Neural cell (in vitro differentiated cells): ENCODE measurements around the gene PTPN1. TPM values are rescaled to one million over a fixed set of nuclear protein-coding genes. Genes with fewer than 3 reads are reported as not detected.
A peak's percentile ranks its signal among the peaks of the same experiment; 100 is the strongest.

Experiments
- H2AFZ ChIP-seq: fragments of 200-600, 300-800 bp; sonication (generic), shearing (Covaris generic); 2 replicates; pipeline ENCODE4 v1.6.0; 2014; ENCODE audit warnings: low read depth, mild to moderate bottlenecking, antibody characterized with exemption, low read length, moderate library complexity
- H3F3A ChIP-seq: fragments of 200-600 bp; shearing (Covaris generic); 2 replicates; pipeline ENCODE4 v1.6.1; 2016; ENCODE audit warnings: mild to moderate bottlenecking, moderate library complexity, mixed read lengths, antibody characterized with exemption, low read length; ENCODE audit not compliant: insufficient read depth, poor library complexity, severe bottlenecking
- H3K27ac ChIP-seq: fragments of 200-600, 300-800 bp; sonication (generic), shearing (Covaris generic); 2 replicates; pipeline ENCODE4 v1.5.1; 2014; ENCODE audit warnings: mild to moderate bottlenecking, low read length, moderate library complexity
- H3K27me3 ChIP-seq: fragments of 300-800, 200-600 bp; sonication (generic), shearing (Covaris generic); 2 replicates; pipeline ENCODE4 v1.6.0; 2014; ENCODE audit warnings: mild to moderate bottlenecking, low read depth, low read length, moderate library complexity; ENCODE audit not compliant: insufficient read depth
- H3K36me3 ChIP-seq: fragments of 300-800, 200-600 bp; sonication (generic), shearing (Covaris generic); 2 replicates; pipeline ENCODE4 v1.5.1; 2014; ENCODE audit warnings: mild to moderate bottlenecking, antibody characterized with exemption, low read length, moderate library complexity; ENCODE audit not compliant: insufficient read depth
- H3K4me2 ChIP-seq: fragments of 300-800, 200-600 bp; sonication (generic), shearing (Covaris generic); 2 replicates; pipeline ENCODE4 v1.6.0; 2014; ENCODE audit warnings: mild to moderate bottlenecking, low read length
- H3K4me3 ChIP-seq: fragments of 300-800, 200-600 bp; sonication (generic), shearing (Covaris generic); 2 replicates; pipeline ENCODE4 v1.5.1; 2014; ENCODE audit warnings: mild to moderate bottlenecking, low read length, moderate library complexity
- H3K79me2 ChIP-seq: fragments of 200-600 bp; shearing (Covaris generic); replicated peaks from 2 replicates; pipeline ENCODE4 v1.6.0; 2014; ENCODE audit warnings: mild to moderate bottlenecking, low read length, moderate library complexity; ENCODE audit not compliant: insufficient read depth
- H3K9ac ChIP-seq: fragments of 300-800, 200-600 bp; sonication (generic), shearing (Covaris generic); 2 replicates; pipeline ENCODE4 v1.6.1; 2016; ENCODE audit warnings: mild to moderate bottlenecking, low read length, mixed read lengths
- H3K9me2 ChIP-seq: fragments of 200-600 bp; shearing (Covaris generic); 2 replicates; pipeline ENCODE4 v1.6.1; 2016; ENCODE audit warnings: mild to moderate bottlenecking, low read length, mixed read lengths; ENCODE audit not compliant: insufficient read depth
- H3K9me3 ChIP-seq: fragments of 200-600, 300-800 bp; sonication (generic), shearing (Covaris generic); 2 replicates; pipeline ENCODE4 v1.6.1; 2016; ENCODE audit warnings: mild to moderate bottlenecking, mixed run types, low read length, moderate library complexity, mixed read lengths
- H4K20me1 ChIP-seq: fragments of 200-600 bp; shearing (Covaris generic); 2 replicates; pipeline ENCODE4 v1.6.1; 2016; ENCODE audit warnings: mild to moderate bottlenecking, mixed run types; ENCODE audit not compliant: insufficient read depth
- CTCF ChIP-seq: fragments of 450-650 bp; IDR thresholded peaks from 2 replicates; pipeline ENCODE4 v1.5.1; 2014; ENCODE audit warnings: antibody characterized with exemption, mild to moderate bottlenecking, moderate library complexity; ENCODE audit not compliant: poor library complexity, severe bottlenecking
- EP300 ChIP-seq: fragments of 450-650 bp; conservative IDR thresholded peaks from 2 replicates; pipeline ENCODE4 v1.6.1; 2014; ENCODE audit warnings: antibody characterized with exemption, mild to moderate bottlenecking, moderate library complexity; ENCODE audit not compliant: poor library complexity, severe bottlenecking
- EZH2 ChIP-seq: fragments of 200-600, 300-800 bp; shearing (Covaris generic), sonication (generic); IDR thresholded peaks from 2 replicates; pipeline ENCODE4 v1.6.1; 2014; ENCODE audit warnings: antibody characterized with exemption, low read length, borderline replicate concordance, mild to moderate bottlenecking; ENCODE audit not compliant: insufficient read depth, poor library complexity, severe bottlenecking
- MXI1 ChIP-seq: fragments of 450-650 bp; conservative IDR thresholded peaks from 2 replicates; pipeline ENCODE4 v1.6.1; 2014; ENCODE audit warnings: antibody characterized with exemption, mild to moderate bottlenecking; ENCODE audit not compliant: poor library complexity, severe bottlenecking
- POLR2AphosphoS5 ChIP-seq: IDR thresholded peaks from 2 replicates; pipeline ENCODE4 v1.6.1; 2012
- RAD21 ChIP-seq: fragments of 450-650 bp; conservative IDR thresholded peaks from 2 replicates; pipeline ENCODE4 v1.6.1; 2014; ENCODE audit warnings: antibody characterized with exemption, mild to moderate bottlenecking, moderate library complexity
- SMC3 ChIP-seq: fragments of 450-650 bp; conservative IDR thresholded peaks from 2 replicates; pipeline ENCODE4 v1.6.1; 2014; ENCODE audit warnings: antibody characterized with exemption, mild to moderate bottlenecking, moderate library complexity; ENCODE audit not compliant: poor library complexity
- TAF1 ChIP-seq: IDR thresholded peaks from 2 replicates; pipeline ENCODE4 v1.6.1; 2012; ENCODE audit warnings: low read depth
- polyA plus RNA-seq: library from polyadenylated mRNA; depleted of rRNA; stranded (reverse); fragments of >200 nt; gene quantifications from 2 replicates; pipeline ENCODE4 v1.2.3, GENCODE V29; 2014
- TF ChIP-seq, protein P1 (sequence below): IDR thresholded peaks from 2 replicates; pipeline ENCODE4 v1.6.1; 2012; ENCODE audit warnings: borderline replicate concordance

PTPN1 gene
- polyA plus RNA-seq, 1 donor from 2014 or later = 48.1 TPM

- Histone ChIP-seq H3K79me2 (peaks cover 66% of the 10 kb centered on the region), H4K20me1 (peaks cover 17% of the 10 kb centered on the region), H3K36me3 (no peaks in the 10 kb centered on the region), H3K4me2 (peak overlapping the region; percentile 92), H3K27ac (no peak overlapping the region), H3K9ac (peak overlapping the region; percentile 92), H3K9me3 (no peaks in the 10 kb centered on the region), H3K27me3 (no peaks in the 10 kb centered on the region), H3F3A (no peaks in the 10 kb centered on the region), H2AFZ (no peak overlapping the region), H3K9me2 (no peaks in the 10 kb centered on the region), H3K4me3 (peak overlapping the region; percentile 72)
- no peak for TF ChIP-seq EP300
- TF ChIP-seq POLR2AphosphoS5 = no peak
- TF ChIP-seq CTCF = no peak
- TF ChIP-seq, protein P1, sequence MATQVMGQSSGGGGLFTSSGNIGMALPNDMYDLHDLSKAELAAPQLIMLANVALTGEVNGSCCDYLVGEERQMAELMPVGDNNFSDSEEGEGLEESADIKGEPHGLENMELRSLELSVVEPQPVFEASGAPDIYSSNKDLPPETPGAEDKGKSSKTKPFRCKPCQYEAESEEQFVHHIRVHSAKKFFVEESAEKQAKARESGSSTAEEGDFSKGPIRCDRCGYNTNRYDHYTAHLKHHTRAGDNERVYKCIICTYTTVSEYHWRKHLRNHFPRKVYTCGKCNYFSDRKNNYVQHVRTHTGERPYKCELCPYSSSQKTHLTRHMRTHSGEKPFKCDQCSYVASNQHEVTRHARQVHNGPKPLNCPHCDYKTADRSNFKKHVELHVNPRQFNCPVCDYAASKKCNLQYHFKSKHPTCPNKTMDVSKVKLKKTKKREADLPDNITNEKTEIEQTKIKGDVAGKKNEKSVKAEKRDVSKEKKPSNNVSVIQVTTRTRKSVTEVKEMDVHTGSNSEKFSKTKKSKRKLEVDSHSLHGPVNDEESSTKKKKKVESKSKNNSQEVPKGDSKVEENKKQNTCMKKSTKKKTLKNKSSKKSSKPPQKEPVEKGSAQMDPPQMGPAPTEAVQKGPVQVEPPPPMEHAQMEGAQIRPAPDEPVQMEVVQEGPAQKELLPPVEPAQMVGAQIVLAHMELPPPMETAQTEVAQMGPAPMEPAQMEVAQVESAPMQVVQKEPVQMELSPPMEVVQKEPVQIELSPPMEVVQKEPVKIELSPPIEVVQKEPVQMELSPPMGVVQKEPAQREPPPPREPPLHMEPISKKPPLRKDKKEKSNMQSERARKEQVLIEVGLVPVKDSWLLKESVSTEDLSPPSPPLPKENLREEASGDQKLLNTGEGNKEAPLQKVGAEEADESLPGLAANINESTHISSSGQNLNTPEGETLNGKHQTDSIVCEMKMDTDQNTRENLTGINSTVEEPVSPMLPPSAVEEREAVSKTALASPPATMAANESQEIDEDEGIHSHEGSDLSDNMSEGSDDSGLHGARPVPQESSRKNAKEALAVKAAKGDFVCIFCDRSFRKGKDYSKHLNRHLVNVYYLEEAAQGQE = no peak
- no peak for TF ChIP-seq RAD21
- TF ChIP-seq EZH2 = no peak
- no peak for TF ChIP-seq SMC3
- no peak for TF ChIP-seq TAF1
- TF ChIP-seq MXI1 = no peak
Measured at GRCh38 chr20:50512323-50512722, 2.1 kb downstream of the PTPN1 start.

- Histone ChIP-seq H4K20me1 (peaks cover 21% of the 10 kb centered on the region), H3K9me3 (no peaks in the 10 kb centered on the region), H3K4me3 (peak overlapping the region; percentile 72), H3K9ac (peak overlapping the region; percentile 92), H3K27ac (no peak overlapping the region), H3F3A (no peaks in the 10 kb centered on the region), H3K9me2 (no peaks in the 10 kb centered on the region), H2AFZ (no peak overlapping the region), H3K4me2 (peak overlapping the region; percentile 92), H3K27me3 (no peaks in the 10 kb centered on the region), H3K36me3 (no peaks in the 10 kb centered on the region), H3K79me2 (peaks cover 77% of the 10 kb centered on the region)
- TF ChIP-seq, protein P1 = no peak
- TF ChIP-seq RAD21 = no peak
- TF ChIP-seq TAF1 = no peak
- no peak for TF ChIP-seq CTCF
- TF ChIP-seq EP300 = no peak
- no peak for TF ChIP-seq POLR2AphosphoS5
- TF ChIP-seq SMC3 = no peak
- TF ChIP-seq EZH2 = no peak
- TF ChIP-seq MXI1 = no peak
Measured at GRCh38 chr20:50513169-50514034, 3.2 kb downstream of the PTPN1 start.
